COLO829 (cell line): ENCODE measurements around the gene KHDC1.
"Not testable (repeated sequence)": the region's sequence is repeated elsewhere in the genome, so short reads cannot be mapped to it uniquely, and the experiment has no call there.

Source experiments
- DNase-seq: peaks from one replicate; pipeline ENCODE4 v3.0.0; 2012; ENCODE audit warnings: low spot score

Gene KHDC1, protein sequence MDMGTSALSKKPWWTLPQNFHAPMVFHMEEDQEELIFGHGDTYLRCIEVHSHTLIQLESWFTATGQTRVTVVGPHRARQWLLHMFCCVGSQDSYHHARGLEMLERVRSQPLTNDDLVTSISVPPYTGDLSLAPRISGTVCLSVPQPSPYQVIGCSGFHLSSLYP

DNA sequence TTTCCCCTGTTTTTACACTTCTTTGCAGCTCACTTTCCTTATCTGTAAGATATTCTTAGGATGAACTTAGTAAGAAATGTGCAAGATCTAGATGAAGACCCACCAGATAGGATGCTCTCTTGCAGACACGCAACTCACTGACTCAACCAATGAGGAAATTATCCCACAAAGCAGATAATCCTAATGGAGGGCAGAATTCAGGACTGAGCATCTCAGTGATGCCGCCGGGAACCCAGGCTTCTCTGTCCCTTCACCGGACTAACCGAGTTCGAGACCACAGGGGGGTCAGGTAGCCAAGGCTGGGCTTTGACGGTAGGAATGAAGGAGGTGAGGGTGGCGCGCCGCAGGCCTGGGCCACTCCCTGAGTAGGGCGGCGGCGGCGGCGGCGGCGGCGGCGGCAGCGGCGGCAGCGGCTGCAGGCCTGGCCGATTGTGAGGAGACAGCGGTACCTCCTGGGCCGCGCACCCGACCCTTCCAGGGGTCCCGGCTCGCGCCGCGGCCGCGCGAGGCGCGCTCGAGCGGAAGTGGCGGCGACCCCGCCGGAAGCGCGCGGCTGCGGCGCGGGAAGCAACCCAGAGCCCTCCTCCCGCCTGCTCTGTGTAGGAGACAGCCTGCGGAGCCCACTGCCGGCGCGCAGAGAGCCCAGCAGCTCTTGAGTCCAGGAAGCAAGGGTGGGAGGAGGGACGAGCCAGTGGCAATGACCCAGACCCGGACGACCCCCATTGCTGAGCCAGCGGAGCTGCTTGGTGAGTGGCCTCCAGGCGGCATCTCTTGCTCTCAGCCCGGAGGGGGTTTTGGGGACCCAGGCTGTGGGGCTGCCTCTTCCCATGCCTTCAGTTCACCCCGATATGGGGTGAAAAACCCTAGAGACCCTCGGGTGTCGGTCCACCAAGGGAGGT, at the start of gene KHDC1:
TSS of gene KHDC1 (minus strand) at position 526 of the 899 bp plus-strand sequence. CDS start 20,679 bp downstream, outside the sequence.
- DNase-seq, result peak; percentile 14

GRCh38 chr6:73310503-73310845, 47.5 kb upstream of the KHDC1 start:
- not testable (repeated sequence) for DNase-seq

DNA sequence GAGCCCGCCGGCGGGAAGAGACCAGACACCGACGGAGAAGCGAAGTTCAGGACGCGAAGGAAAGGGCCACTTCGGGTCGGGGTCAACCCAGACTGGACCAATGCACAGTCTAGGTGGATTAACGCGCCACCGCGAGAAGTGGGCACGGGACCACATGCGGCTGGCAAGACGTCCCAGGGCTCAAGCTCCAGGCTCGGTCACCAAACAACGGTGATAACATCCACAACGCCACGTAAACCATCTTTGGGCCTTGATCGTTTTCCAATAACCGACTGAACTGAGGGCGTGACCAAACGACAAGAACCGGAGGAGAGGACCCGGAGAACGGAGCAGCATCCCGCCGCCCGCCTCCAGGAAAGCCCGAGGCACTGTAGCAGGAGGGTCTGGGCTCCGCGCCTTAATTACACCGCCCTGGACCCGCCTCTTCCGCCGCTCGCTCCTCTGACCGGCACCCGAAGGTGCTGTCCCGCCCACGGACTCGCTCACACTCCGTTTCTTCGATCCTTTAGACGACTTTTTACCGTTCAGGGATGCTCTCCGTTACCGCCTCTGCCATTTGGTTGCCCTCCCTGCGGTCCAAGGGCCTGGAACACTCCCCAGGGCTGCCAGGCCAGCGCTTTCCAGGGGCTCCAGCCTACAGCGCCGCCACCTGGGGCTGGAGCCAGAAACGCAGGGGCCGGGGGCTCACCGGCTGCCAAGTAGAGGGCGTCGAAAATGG, 46.9 kb upstream of the KHDC1 start:
- DNase-seq, result no peak

- DNase-seq, result no peak
These were observed 46.5 kb upstream of the KHDC1 start for GRCh38 chr6:73309535-73309784.

DNA sequence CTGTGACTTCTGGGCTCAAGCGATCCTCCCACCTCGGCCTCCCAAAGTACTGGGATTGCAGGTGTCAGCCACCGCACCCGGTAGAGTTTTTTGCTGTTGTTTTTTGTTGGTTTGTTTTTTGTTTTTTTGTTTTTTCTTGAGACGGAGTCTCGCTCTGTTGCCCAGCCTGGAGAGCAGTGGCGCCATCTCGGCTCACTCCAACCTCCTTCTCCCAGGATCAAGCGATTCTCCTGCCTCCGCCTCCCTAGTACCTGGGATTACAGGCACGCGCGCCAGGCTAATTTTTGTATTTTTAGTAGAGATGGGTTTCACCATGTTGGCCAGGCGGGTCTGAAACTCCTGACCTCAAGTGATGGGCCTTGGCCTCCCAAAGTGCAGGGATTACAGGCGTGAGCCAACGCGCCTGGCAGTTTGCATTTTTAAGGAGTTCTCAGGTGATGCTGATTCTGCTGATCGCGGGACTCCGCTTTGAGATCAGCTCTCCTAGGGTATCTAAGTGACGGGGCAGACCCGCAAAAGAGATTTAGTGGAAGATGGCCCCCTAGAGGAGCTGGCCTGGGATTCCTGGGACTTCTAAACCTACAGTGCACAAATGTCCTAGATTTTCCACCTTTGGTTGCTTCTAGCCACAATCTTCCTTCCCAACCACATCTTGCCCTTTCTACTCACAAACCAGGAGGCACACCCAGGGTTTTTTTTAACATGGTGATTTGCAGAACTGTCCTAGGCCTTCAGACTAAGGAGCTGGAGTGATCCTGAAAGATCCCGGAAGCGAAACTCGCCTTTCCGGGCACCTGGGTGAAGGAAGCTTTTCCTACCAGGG, 45.9 kb upstream of the KHDC1 start:
- no peak for DNase-seq

- not testable (repeated sequence) for DNase-seq
These were observed 40.8 kb upstream of the KHDC1 start for GRCh38 chr6:73303773-73304172.

DNA sequence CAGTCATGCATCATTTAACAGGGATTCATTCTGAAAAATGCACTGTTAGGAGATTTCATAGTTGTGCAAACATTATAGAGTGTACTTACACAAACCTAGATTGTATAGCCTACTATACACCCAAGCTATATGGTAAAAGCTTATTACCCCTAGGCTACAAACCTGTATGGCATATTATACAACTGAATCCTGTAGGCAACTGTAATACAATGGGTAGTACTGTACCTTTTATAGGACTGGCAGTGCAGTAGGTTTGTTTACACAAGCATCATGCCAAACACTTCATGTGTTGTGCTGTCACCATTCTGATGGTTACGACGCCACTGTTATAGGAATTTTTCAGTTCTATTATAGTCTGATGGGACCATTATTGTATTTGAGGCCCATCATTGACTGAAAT, 39.3 kb upstream of the KHDC1 start:
- no peak for DNase-seq

DNA sequence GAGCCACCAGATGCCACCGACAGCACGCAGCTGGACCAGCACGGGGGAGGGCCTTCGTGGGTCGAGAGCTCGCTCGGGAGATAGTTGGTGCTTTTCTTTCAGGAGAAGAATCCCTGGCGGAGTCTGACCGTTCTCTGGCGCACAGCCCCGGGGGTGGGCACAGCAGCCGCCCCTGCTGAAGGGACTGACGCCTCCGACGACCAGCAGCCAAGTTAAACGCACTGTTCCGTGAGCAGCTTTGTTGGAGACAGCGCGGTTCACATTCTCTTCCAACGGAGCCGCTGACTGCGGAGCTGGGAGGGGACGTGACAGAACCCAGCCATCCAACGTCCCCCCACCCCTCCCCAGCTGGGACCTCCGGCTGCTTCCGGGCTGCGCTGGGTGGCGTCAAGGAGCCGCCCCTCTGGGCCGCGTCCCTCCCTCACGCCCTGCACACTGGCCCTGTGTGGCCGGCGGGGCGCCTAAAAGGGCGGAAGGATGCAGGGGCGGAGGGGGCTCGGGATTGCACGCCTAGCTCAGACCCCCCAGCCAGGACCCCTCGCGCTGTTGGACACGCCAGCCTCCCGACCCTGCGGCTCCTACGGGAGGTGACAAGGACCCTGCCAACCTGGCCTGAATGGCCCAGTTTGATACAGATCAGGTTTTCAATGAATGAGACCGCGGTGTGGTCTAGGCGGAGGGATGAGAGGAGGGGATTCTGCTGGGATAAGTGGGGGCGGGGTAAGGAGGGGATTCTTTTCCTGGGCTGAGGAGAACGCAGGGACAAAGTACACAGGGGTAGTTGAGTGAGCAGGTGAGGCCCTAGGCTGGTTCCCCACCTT, 36.4 kb upstream of the KHDC1 start:
- DNase-seq, result no peak

GRCh38 chr6:73293331-73293730, 30.3 kb upstream of the KHDC1 start:
- no peak for DNase-seq

GRCh38 chr6:73290435-73290834, 27.4 kb upstream of the KHDC1 start:
- DNase-seq, result no peak

DNA sequence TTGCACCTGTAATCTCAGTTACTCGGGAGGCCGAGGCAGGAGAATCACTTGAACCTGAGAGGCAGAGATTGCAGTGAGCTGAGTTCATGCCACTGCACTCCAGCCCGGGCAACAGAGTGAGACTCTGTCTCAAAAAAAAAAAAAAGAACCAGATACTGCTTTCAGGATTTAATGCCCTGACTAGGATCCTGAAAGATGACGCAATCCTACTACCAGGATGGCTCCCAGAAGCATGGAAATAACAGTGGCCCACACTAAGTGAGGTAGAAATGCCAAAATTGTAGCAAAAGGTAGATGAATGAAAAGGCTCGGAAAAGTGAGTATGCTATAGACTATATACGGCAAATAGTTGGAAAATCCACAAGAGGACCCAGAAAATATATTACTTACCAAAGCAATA, 23.8 kb upstream of the KHDC1 start:
- no peak for DNase-seq

- peak; percentile 54 for DNase-seq
These were observed 22.8 kb upstream of the KHDC1 start for GRCh38 chr6:73285674-73286283.

DNA sequence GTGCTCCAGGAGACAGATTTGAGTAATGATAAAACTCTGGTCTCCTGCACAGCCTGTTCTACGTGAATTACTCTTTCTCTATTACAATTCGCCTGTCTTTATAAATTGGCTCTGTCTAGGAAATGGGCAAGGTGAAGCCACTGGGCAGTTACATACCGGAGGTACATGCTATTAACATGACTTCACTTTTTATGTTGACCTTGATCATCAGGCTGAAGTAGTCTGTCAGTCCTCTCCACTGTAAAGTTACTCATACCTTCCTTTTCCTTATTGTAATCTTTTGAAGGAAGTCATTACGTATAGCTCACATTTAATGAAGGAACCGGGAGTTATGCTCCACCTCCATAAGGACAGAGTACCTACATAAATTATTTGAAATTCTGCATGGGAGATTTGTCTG, 19.9 kb upstream of the KHDC1 start:
- DNase-seq, result no peak

GRCh38 chr6:73281684-73282083, 18.7 kb upstream of the KHDC1 start:
- not testable (repeated sequence) for DNase-seq

- not testable (repeated sequence) for DNase-seq
These were observed 6.3 kb upstream of the KHDC1 start for GRCh38 chr6:73269296-73269695.

GRCh38 chr6:73268896-73269295, 5.9 kb upstream of the KHDC1 start:
- DNase-seq, result not testable (repeated sequence)

DNA sequence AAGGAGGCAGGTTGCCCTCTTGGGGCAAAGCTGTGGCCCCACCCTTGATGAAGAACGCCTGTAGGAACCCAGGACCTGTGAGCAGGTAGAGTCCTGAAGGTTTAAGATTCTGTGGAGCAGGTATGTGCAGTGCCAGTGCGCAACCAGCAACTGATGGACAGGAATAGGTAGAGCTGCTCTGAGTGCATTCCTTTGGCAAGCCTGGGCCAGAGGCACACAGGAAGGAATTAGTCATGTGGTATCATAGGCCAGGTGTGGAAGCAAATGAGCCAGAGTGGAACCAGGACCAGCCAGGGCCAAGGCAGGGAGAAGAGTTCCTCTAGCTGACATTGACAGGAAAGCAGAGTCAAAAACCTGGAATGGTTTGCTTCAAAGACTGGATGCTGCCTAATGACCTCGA, 1.4 kb upstream of the KHDC1 start:
- no peak for DNase-seq

DNA sequence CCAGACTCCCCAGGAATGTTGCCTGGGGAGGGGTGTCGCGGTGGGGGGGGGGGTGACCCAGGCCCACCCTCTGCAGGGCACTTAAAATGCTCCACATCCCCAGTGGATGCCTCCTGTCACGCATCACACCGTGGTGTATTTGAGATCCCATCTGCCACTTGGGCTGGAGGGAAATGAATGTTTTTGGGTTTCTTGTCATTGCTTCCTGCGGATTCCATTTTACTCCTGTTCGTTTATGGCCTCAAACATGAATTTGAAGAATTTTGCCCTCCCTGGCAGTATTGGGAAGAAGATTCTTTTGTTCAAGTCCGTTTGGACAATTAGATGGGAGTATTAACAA, 544 bp upstream of the KHDC1 start:
- no peak for DNase-seq

- DNase-seq, result no peak
These were observed 4.3 kb downstream of the KHDC1 start for GRCh38 chr6:73258721-73259120.

DNA sequence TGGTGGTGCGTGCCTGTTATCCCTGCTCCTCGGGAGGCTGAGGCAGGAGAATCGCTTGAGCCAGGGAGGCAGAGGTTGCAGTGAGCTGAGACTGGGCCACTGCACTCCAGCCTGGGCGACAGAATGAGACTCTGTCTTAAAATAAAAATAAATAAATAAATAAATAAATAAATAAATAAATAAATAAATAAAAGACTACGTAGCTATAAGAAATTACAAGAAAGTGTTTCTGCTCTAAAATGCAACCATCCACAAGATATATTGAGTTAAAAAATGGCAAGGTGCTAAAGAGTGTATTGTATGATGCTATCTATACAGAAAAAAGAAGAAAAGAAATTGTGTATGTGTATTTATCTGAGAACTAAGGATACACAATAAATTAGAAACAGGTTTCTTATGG, 8.7 kb downstream of the KHDC1 start:
- not testable (repeated sequence) for DNase-seq

- no peak for DNase-seq
These were observed 10.3 kb downstream of the KHDC1 start for GRCh38 chr6:73252703-73253102.
